Stimulated activated naive CD8-positive, alpha-beta T cell treated with anti-CD3 and anti-CD28 coated beads, Interleukin-15, Interleukin-2, amounts not matched to agents 100 ng/mL and 50 ng/mL, for 24 hours (primary cell): ENCODE measurements around the gene PITPNC1.

Experiments
- H3K27ac Mint-ChIP-seq: one replicate; pipeline ENCODE4 v1.8.0; 2021; ENCODE audit warnings: mild to moderate bottlenecking, mixed read lengths
- H3K27me3 Mint-ChIP-seq: one replicate; pipeline ENCODE4 v1.8.0; 2021; ENCODE audit warnings: mixed read lengths
- H3K36me3 Mint-ChIP-seq: one replicate; pipeline ENCODE4 v1.8.0; 2021; ENCODE audit warnings: low read depth, mixed read lengths
- H3K4me1 Mint-ChIP-seq: one replicate; pipeline ENCODE4 v1.8.0; 2021; ENCODE audit warnings: low read depth, mixed read lengths
- H3K4me3 Mint-ChIP-seq: one replicate; pipeline ENCODE4 v1.8.0; 2021; ENCODE audit warnings: mild to moderate bottlenecking, mixed read lengths
- H3K9me3 Mint-ChIP-seq: one replicate; pipeline ENCODE4 v1.8.0; 2021; ENCODE audit warnings: mixed read lengths

Gene PITPNC1

DNA sequence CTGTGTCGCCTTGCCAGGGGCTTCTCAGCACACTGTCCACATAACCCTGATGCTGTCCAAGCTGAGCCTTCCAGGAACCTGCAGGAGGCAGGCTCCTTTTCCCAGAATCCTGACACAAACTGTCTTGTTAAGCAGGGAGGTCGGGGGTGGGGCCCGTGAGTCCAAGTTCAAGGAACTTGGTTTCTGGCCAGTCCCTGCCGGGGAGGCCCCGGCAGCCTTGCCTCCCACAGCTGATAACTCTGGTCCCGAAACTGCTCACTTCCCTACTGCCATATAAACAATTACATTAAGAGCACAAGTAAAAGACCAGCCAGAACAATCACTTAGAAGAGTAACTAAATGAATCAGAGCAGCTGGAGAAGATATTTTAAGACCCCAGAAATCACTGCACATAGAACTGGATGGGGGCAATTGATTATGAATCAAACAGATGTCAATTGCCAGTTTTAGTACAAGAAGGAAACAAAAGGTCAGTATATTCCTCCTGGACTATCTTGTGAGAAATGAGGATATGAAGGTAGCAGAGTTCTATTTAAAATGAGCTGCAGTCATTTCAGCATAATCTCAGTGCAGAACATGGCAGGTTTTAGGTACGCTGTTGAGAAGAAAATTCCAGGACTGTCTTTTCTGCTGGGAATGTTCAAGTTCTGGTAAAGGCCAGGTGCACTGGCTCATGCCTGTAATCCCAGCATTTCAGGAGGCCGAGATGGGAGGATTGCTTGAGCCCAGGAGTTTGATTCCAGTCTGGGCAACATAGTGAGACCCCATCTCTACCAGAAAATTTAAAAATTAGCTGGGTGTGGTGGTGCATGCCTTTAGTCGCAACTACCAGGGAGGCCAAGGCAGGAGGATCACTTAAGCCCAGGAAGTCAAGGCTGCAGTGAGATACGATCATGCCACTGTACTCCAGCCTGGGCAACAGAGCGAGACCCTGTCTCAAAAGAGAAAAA, 169.8 kb downstream of the PITPNC1 start:
- no peak overlapping the region for H3K27ac Mint-ChIP-seq
- H3K4me1 Mint-ChIP-seq: peaks cover 27% of the 10 kb centered on the region
- no peak overlapping the region for H3K4me3 Mint-ChIP-seq
- no peaks in the 10 kb centered on the region for H3K27me3 Mint-ChIP-seq
- no peaks in the 10 kb centered on the region for H3K9me3 Mint-ChIP-seq
- H3K36me3 Mint-ChIP-seq: peaks cover 7% of the 10 kb centered on the region

- Mint-ChIP-seq H3K4me1 (peaks cover 21% of the 10 kb centered on the region), H3K27ac (peak overlapping the region; percentile 9), H3K36me3 (peaks cover 2% of the 10 kb centered on the region), H3K4me3 (no peak overlapping the region), H3K27me3 (no peaks in the 10 kb centered on the region), H3K9me3 (no peaks in the 10 kb centered on the region)
Measured at GRCh38 chr17:67548693-67549092, 171.6 kb downstream of the PITPNC1 start.

- Mint-ChIP-seq H3K4me1 (peaks cover 21% of the 10 kb centered on the region), H3K4me3 (no peak overlapping the region), H3K27ac (peak overlapping the region; percentile 41), H3K36me3 (peaks cover 5% of the 10 kb centered on the region), H3K27me3 (no peaks in the 10 kb centered on the region), H3K9me3 (no peaks in the 10 kb centered on the region)
Measured at GRCh38 chr17:67549820-67550219, 172.7 kb downstream of the PITPNC1 start.

DNA sequence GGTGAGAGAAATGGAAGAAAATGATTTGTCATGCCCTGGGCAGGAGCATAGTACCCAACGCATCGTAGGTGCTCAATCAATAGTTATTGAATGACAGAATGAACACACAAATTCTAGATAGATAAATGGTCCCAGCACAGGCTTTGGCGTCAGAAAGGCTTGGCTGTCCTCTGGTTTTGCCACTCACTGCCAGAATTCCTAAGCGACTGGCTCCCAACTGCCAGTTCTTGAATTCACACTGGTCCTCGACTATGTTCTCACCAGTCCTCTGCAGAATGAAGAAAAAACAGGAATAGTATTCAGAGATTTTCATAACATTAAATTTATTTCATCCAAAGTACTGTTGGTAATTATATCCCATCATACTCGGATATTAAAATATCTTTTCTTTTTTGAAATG, 177.6 kb downstream of the PITPNC1 start:
- peaks cover 4% of the 10 kb centered on the region for H3K4me1 Mint-ChIP-seq
- H3K4me3 Mint-ChIP-seq: no peak overlapping the region
- H3K27me3 Mint-ChIP-seq: no peaks in the 10 kb centered on the region
- peaks cover 27% of the 10 kb centered on the region for H3K36me3 Mint-ChIP-seq
- no peak overlapping the region for H3K27ac Mint-ChIP-seq
- peaks cover 4% of the 10 kb centered on the region for H3K9me3 Mint-ChIP-seq

DNA sequence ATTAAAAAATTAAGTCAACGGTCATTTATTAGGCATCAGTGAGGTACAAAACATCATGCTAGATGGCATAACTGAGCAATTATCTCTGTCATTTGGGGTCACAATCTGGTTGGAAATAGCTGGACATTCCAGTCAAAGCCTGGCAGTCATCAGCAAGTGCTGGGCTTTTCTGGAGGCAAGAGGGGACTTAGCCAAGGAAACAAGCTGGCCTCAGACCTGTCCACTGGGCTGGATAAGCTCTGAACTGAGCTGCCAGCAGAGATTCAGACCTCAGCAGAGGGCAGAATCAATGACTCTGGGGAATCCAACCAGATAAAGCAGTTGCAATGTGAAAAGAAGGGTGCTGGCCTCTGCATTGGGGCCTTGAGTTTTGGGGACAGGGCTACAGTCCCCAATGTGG, 178.8 kb downstream of the PITPNC1 start:
- Mint-ChIP-seq H3K27me3 (no peaks in the 10 kb centered on the region), H3K36me3 (peaks cover 27% of the 10 kb centered on the region), H3K4me3 (no peak overlapping the region), H3K9me3 (peaks cover 4% of the 10 kb centered on the region), H3K27ac (no peak overlapping the region), H3K4me1 (no peaks in the 10 kb centered on the region)

- Mint-ChIP-seq H3K36me3 (peaks cover 27% of the 10 kb centered on the region), H3K4me3 (no peak overlapping the region), H3K27me3 (no peaks in the 10 kb centered on the region), H3K27ac (no peak overlapping the region), H3K9me3 (peaks cover 4% of the 10 kb centered on the region), H3K4me1 (no peaks in the 10 kb centered on the region)
Measured at GRCh38 chr17:67557052-67557845, 180.2 kb downstream of the PITPNC1 start.

- Mint-ChIP-seq H3K27ac (no peak overlapping the region), H3K36me3 (peaks cover 28% of the 10 kb centered on the region), H3K4me3 (no peak overlapping the region), H3K4me1 (no peaks in the 10 kb centered on the region), H3K9me3 (peaks cover 4% of the 10 kb centered on the region), H3K27me3 (no peaks in the 10 kb centered on the region)
Measured at GRCh38 chr17:67557921-67558320, 180.8 kb downstream of the PITPNC1 start.

DNA sequence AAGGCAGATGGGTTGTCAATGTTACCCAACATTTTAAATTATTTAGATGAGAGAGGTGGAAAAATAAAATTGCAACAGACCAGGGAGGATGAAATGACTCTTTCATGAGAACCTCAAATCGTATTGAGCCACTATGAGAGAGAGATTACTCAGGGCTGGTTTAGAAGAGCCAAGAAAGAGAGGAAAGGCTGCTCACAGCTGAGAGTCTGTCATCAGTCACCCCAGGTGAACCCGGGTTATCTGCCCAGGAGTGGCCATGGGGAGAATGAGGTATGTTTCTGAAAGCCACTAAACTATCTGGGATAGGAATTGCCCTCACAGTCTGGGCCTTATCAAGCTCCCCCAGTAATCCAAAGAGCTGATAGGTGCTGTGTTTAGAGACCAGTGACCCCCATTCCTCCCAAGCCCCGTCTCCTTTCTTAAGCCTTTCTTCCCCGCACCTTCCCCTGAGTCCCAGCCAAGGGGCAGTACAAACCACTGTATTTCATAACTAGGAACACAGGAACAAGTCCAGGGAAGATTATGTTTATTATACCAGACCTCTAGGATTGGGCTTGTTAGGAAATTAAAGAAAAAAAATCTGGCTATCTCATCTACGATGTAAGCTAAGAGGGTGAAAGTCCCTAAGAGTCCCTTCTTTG, 181.8 kb downstream of the PITPNC1 start:
- no peaks in the 10 kb centered on the region for H3K27me3 Mint-ChIP-seq
- H3K4me1 Mint-ChIP-seq: no peaks in the 10 kb centered on the region
- peaks cover 4% of the 10 kb centered on the region for H3K9me3 Mint-ChIP-seq
- H3K36me3 Mint-ChIP-seq: peaks cover 27% of the 10 kb centered on the region
- no peak overlapping the region for H3K4me3 Mint-ChIP-seq
- peak overlapping the region; percentile 57 for H3K27ac Mint-ChIP-seq

DNA sequence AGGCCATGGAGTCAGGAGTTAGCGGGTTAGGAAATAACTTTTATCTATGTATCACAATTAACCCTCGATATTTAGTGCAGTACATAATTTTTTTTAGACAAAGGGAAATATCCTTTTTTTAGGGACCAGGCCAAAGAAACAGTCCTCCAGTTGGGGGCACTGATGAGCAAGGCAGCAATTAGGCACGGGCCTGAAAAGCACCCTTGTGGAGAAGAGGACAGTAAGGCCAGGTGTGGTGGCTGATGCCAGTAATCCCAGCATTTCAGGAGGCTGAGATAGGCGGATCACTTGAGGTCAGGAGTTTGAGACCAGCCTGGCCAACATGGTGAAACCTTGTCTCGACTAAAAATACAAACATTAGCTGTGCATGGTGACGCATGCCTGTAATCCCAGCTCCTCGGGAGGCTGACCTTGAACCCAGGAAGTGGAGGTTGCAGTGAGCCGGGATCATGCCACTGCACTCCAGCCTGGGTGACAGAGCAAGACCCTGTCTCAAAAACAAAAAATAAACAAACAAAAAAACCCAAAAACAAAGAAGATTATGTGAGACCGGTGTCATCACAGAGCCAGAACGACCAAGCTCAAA, 182.4 kb downstream of the PITPNC1 start:
- H3K4me3 Mint-ChIP-seq: no peak overlapping the region
- H3K36me3 Mint-ChIP-seq: peaks cover 25% of the 10 kb centered on the region
- no peaks in the 10 kb centered on the region for H3K4me1 Mint-ChIP-seq
- H3K27me3 Mint-ChIP-seq: no peaks in the 10 kb centered on the region
- H3K9me3 Mint-ChIP-seq: peaks cover 4% of the 10 kb centered on the region
- no peak overlapping the region for H3K27ac Mint-ChIP-seq

GRCh38 chr17:67562005-67562404, 184.9 kb downstream of the PITPNC1 start:
- peak overlapping the region; percentile 2 for H3K27ac Mint-ChIP-seq
- H3K27me3 Mint-ChIP-seq: no peaks in the 10 kb centered on the region
- peaks cover 13% of the 10 kb centered on the region for H3K36me3 Mint-ChIP-seq
- H3K9me3 Mint-ChIP-seq: no peaks in the 10 kb centered on the region
- H3K4me3 Mint-ChIP-seq: no peak overlapping the region
- H3K4me1 Mint-ChIP-seq: no peaks in the 10 kb centered on the region

DNA sequence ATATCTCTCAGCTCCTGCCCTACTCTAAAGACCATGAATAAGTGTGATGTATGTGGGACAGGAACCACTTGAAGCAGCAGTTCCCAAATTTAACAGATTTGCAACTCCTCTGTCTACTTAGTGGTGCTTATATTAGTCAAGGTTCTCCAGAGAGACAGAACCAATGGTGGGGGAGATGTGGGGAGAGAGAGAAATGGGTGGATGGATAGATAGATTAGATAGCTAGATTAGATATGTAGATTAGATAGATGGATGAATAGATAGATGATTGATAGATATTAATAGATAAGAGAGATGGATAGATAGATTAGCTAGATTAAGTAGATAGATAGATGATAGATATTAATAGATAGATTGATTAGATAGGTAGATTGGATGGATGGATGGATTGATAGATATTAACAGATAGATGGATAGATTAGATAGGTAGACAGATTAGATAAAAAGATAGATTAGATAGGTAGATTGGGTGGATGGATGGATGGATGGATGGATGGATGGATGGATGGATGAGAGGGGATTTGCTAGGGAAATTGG, 186.7 kb downstream of the PITPNC1 start:
- Mint-ChIP-seq H3K9me3 (no peaks in the 10 kb centered on the region), H3K4me1 (no peaks in the 10 kb centered on the region), H3K27ac (no peak overlapping the region), H3K4me3 (no peak overlapping the region), H3K27me3 (no peaks in the 10 kb centered on the region), H3K36me3 (peaks cover 4% of the 10 kb centered on the region)

DNA sequence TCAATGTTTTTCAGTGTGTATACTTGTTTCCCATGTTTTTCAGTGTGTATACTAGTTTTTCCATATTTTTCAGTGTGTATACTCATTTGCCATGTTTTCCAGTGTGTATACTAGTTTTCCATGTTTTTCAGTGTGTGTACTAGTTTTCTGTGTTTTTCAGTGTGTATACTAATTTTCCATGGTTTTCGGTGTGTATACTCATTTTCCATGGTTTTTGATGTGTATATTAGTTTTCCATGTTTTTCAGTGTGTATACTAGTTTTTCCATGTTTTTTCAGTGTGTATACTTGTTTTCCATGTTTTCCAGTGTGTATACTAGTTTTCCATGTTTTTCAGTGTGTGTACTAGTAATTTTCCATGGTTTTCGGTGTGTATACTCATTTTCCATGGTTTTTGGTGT, 188.0 kb downstream of the PITPNC1 start:
- no peak overlapping the region for H3K27ac Mint-ChIP-seq

DNA sequence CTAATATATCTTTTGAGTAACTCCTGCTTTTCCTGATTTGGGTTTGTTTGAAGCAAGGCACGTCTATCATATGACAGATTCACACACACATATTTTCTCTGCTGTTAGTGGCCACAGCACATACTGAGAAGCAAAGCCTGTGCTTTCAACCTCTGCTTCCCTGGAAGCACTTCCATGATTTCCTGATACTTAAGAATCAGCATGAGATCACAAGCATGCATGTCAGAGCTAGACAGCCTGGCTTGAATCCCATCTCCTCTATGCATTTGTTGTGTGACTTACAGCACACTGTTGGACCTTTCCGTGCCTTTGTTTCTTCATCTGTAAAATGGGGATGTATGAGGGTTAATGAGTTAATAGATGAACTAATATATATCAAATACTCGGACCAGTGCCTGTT, 189.6 kb downstream of the PITPNC1 start:
- no peaks in the 10 kb centered on the region for H3K9me3 Mint-ChIP-seq
- no peaks in the 10 kb centered on the region for H3K27me3 Mint-ChIP-seq
- peaks cover 7% of the 10 kb centered on the region for H3K36me3 Mint-ChIP-seq
- H3K4me1 Mint-ChIP-seq: peaks cover 7% of the 10 kb centered on the region
- H3K4me3 Mint-ChIP-seq: no peak overlapping the region
- H3K27ac Mint-ChIP-seq: no peak overlapping the region

More for the DNA sequence above, 188.0 kb downstream of the PITPNC1 start:
- Mint-ChIP-seq H3K4me1 (peaks cover 6% of the 10 kb centered on the region), H3K9me3 (no peaks in the 10 kb centered on the region), H3K27me3 (no peaks in the 10 kb centered on the region), H3K36me3 (peaks cover 4% of the 10 kb centered on the region), H3K4me3 (no peak overlapping the region)

- no peaks in the 10 kb centered on the region for H3K27me3 Mint-ChIP-seq
- no peak overlapping the region for H3K4me3 Mint-ChIP-seq
- H3K9me3 Mint-ChIP-seq: no peaks in the 10 kb centered on the region
- no peak overlapping the region for H3K27ac Mint-ChIP-seq
- peaks cover 4% of the 10 kb centered on the region for H3K36me3 Mint-ChIP-seq
- H3K4me1 Mint-ChIP-seq: peaks cover 18% of the 10 kb centered on the region
Measured at GRCh38 chr17:67569015-67569451, 192.0 kb downstream of the PITPNC1 start.
